Stimulated activated naive B cell treated with anti-CD40 and anti-IgM and Interleukin-4, amounts not matched to agents 10 μg/mL and 1 μg/mL and 100 μg/mL, for 72 hours (primary cell): ENCODE results near the gene TRMU.
A peak's percentile ranks its signal among the peaks of the same experiment; 100 is the strongest.

ENCODE experiments used
- ATAC-seq, 2 donors: fragments of 150-1000 bp; cut with Tn5 transposase; replicated peaks; 2 replicates each; pipeline ENCODE4 v1.10.0; 2021; ENCODE audit warnings: moderate library complexity in 1 of 2
- DNase-seq: peaks from one replicate; pipeline ENCODE4 v3.0.0; 2021
- H3K27ac Mint-ChIP-seq: one replicate; pipeline ENCODE4 v1.8.0; 2022; ENCODE audit warnings: mild to moderate bottlenecking, mixed read lengths
- H3K27me3 Mint-ChIP-seq, 2 donors: one replicate each; pipeline ENCODE4 v1.8.0; 2022; ENCODE audit warnings: mixed read lengths in 2 of 2
- H3K36me3 Mint-ChIP-seq, 2 donors: one replicate each; pipeline ENCODE4 v1.8.0; 2022; ENCODE audit warnings: mixed read lengths in 2 of 2, mild to moderate bottlenecking in 1 of 2
- H3K4me1 Mint-ChIP-seq, 2 donors: one replicate each; pipeline ENCODE4 v1.8.0; 2022; ENCODE audit warnings: mixed read lengths in 2 of 2, mild to moderate bottlenecking in 1 of 2
- H3K4me3 Mint-ChIP-seq, 2 donors: one replicate each; pipeline ENCODE4 v1.8.0; 2022; ENCODE audit warnings: mild to moderate bottlenecking in 2 of 2, mixed read lengths in 2 of 2, moderate library complexity in 1 of 2
- H3K9me3 Mint-ChIP-seq, 2 donors: one replicate each; pipeline ENCODE4 v1.8.0; 2022; ENCODE audit warnings: mixed read lengths in 2 of 2, mild to moderate bottlenecking in 1 of 2

The TRMU gene, protein sequence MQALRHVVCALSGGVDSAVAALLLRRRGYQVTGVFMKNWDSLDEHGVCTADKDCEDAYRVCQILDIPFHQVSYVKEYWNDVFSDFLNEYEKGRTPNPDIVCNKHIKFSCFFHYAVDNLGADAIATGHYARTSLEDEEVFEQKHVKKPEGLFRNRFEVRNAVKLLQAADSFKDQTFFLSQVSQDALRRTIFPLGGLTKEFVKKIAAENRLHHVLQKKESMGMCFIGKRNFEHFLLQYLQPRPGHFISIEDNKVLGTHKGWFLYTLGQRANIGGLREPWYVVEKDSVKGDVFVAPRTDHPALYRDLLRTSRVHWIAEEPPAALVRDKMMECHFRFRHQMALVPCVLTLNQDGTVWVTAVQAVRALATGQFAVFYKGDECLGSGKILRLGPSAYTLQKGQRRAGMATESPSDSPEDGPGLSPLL

DNA sequence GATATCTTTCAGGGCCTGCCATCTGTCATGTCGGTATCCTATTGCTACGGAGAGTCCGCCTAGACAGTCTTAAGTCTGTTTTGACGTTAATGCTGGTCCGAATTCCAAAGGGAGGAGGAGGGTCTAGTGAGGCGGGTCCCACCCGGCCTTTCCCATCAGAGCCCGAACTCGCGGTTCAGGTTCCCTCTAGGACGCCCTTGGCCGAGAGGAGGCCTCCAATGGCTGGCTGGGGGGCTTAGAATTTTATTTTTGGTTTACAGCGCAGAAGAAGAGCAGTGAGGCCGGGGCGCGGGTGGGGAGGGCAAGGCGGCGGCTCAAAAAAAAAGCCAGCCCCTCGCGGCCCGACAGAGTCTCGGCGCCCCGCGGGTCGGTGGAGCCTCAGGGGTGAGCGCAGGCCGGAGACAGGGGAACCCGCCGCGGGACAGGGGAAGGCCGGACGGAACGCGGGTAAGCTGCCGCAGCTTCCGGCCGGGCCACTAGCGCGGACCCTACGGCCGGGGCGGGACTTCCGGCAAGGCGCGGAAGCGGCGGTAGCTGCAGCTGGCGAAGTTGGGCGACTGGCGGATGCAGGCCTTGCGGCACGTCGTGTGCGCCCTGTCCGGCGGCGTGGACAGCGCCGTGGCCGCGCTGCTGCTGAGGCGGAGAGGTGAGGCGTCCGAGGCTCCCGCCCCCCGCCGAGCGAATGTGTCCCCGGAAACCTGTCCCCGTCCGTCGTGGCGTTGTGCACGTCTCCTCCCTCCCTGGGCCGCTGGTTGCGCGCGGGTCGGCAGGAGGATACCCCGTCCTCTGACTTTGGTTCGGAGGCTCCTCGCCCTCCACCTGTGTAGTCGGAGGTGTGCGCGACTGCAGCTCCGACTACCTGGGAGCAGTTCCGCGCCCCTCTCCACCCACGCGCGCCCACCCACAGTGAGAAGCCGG, at the start of gene TRMU:
TSS of gene TRMU (plus strand) at position 514 of the 918 bp plus-strand sequence. CDS start at position 565, 51 bp downstream.
- Mint-ChIP-seq H3K27ac (peak within 1 kb of the TSS; percentile 97), H3K36me3 (peaks cover 29% of the 10 kb centered on the region in 2 donors), H3K27me3 (no peaks in the 10 kb centered on the region), H3K4me1 (peaks cover 24 to 38% of the 10 kb centered on the region in 2 donors), H3K9me3 (no peaks in the 10 kb centered on the region), H3K4me3 (peak within 1 kb of the TSS; percentile 89 to 93)
- DNase-seq (peak; percentile 79), ATAC-seq (peak; percentile 94 to 95)

- H3K4me3 Mint-ChIP-seq: no peak overlapping the region
- H3K4me1 Mint-ChIP-seq: peaks cover 18 to 52% of the 10 kb centered on the region in 2 donors
- DNase-seq (no peak), ATAC-seq (no peak)
- no peaks in the 10 kb centered on the region for H3K9me3 Mint-ChIP-seq
- H3K27ac Mint-ChIP-seq: no peak overlapping the region
- H3K36me3 Mint-ChIP-seq: peaks cover 30 to 49% of the 10 kb centered on the region in 2 donors
- no peaks in the 10 kb centered on the region for H3K27me3 Mint-ChIP-seq
Measured at GRCh38 chr22:46286006-46286405, 49.5 kb upstream of the TRMU start.

DNA sequence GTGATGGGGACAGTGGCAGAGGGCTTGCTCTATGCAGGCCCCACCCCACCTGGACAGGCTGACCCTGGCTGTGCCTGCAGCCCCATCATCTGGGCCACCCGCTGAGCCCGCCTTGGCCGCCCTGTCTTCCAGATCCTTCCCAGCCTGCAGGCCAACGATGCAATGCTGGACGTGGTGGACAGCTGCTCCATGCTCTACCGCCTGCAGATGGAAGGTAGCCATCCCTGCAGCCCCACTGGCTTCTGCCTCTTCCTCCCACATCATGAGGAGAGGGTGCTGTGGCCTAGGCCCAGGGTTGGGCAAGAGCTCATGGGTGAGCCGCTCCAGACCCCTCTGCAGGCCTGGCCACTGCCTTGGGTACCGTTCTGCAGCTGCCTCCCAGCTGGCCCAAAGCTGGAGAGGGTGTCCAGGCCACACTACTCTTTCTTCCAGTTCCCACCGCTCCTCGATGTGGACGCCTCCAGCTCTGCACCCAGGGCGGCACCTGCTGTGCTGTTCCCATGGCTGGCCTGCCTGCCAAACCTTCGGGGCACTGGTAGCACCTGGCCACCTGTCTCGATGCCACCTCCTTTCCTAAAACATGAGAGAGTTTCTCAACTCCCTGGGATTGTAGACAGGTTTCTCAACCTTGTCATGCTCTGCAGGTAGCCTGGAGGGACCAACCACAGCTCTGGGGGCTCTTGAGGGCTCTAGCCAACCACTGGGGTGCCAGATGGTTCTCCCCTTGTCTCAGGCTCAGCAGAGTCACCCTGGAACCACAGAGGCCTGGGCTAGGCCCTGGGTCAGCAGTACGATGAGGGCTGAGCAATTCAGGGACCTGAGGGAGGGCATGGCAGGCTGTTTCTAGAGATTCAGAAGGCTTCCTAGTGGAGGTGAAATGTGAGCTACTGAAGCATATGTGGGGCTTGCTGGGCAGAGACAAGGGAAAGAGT, 48.3 kb upstream of the TRMU start:
- H3K27ac Mint-ChIP-seq: peak overlapping the region; percentile 95
- H3K4me1 Mint-ChIP-seq: peaks cover 16 to 45% of the 10 kb centered on the region in 2 donors
- H3K4me3 Mint-ChIP-seq: peak overlapping the region; percentile 91 to 95
- H3K9me3 Mint-ChIP-seq: peaks cover under 1 to 1% of the 10 kb centered on the region in 2 donors
- no peak for DNase-seq
- H3K27me3 Mint-ChIP-seq: no peaks in the 10 kb centered on the region
- ATAC-seq: no peak
- peaks cover 28 to 45% of the 10 kb centered on the region in 2 donors for H3K36me3 Mint-ChIP-seq

- H3K27ac Mint-ChIP-seq: peak overlapping the region; percentile 95
- peak overlapping the region; percentile 91 to 95 for H3K4me3 Mint-ChIP-seq
- no peaks in the 10 kb centered on the region for H3K27me3 Mint-ChIP-seq
- H3K9me3 Mint-ChIP-seq: peaks cover 4 to 5% of the 10 kb centered on the region in 2 donors
- ATAC-seq (peak; percentile 92 to 97), DNase-seq (peak; percentile 41)
- H3K36me3 Mint-ChIP-seq: peaks cover 33 to 49% of the 10 kb centered on the region in 2 donors
- H3K4me1 Mint-ChIP-seq: peaks cover 23 to 54% of the 10 kb centered on the region in 2 donors
Measured at GRCh38 chr22:46287873-46288751, 47.4 kb upstream of the TRMU start.

GRCh38 chr22:46288846-46289243, 46.7 kb upstream of the TRMU start:
- peaks cover 4 to 5% of the 10 kb centered on the region in 2 donors for H3K9me3 Mint-ChIP-seq
- H3K4me1 Mint-ChIP-seq: peaks cover 29 to 61% of the 10 kb centered on the region in 2 donors
- peaks cover 35 to 49% of the 10 kb centered on the region in 2 donors for H3K36me3 Mint-ChIP-seq
- H3K27ac Mint-ChIP-seq: peak overlapping the region; percentile 95
- H3K27me3 Mint-ChIP-seq: no peaks in the 10 kb centered on the region
- DNase-seq: no peak
- peak overlapping the region; percentile 91 to 95 for H3K4me3 Mint-ChIP-seq
- no peak for ATAC-seq

- H3K4me1 Mint-ChIP-seq: peaks cover 29 to 65% of the 10 kb centered on the region in 2 donors
- DNase-seq: no peak
- H3K9me3 Mint-ChIP-seq: peaks cover 4 to 5% of the 10 kb centered on the region in 2 donors
- peak overlapping the region in 1 of 2 donors; percentile 25 for H3K4me3 Mint-ChIP-seq
- H3K27me3 Mint-ChIP-seq: no peaks in the 10 kb centered on the region
- peaks cover 35 to 43% of the 10 kb centered on the region in 2 donors for H3K36me3 Mint-ChIP-seq
- peak overlapping the region; percentile 14 for H3K27ac Mint-ChIP-seq
- no peak for ATAC-seq
Measured at GRCh38 chr22:46289244-46289891, 46.1 kb upstream of the TRMU start.

GRCh38 chr22:46290121-46290842, 45.2 kb upstream of the TRMU start:
- no peak overlapping the region for H3K4me3 Mint-ChIP-seq
- no peaks in the 10 kb centered on the region for H3K27me3 Mint-ChIP-seq
- DNase-seq (no peak), ATAC-seq (no peak)
- peaks cover 35 to 39% of the 10 kb centered on the region in 2 donors for H3K36me3 Mint-ChIP-seq
- H3K9me3 Mint-ChIP-seq: peaks cover 4 to 5% of the 10 kb centered on the region in 2 donors
- peak overlapping the region; percentile 68 for H3K27ac Mint-ChIP-seq
- H3K4me1 Mint-ChIP-seq: peaks cover 32 to 68% of the 10 kb centered on the region in 2 donors

DNA sequence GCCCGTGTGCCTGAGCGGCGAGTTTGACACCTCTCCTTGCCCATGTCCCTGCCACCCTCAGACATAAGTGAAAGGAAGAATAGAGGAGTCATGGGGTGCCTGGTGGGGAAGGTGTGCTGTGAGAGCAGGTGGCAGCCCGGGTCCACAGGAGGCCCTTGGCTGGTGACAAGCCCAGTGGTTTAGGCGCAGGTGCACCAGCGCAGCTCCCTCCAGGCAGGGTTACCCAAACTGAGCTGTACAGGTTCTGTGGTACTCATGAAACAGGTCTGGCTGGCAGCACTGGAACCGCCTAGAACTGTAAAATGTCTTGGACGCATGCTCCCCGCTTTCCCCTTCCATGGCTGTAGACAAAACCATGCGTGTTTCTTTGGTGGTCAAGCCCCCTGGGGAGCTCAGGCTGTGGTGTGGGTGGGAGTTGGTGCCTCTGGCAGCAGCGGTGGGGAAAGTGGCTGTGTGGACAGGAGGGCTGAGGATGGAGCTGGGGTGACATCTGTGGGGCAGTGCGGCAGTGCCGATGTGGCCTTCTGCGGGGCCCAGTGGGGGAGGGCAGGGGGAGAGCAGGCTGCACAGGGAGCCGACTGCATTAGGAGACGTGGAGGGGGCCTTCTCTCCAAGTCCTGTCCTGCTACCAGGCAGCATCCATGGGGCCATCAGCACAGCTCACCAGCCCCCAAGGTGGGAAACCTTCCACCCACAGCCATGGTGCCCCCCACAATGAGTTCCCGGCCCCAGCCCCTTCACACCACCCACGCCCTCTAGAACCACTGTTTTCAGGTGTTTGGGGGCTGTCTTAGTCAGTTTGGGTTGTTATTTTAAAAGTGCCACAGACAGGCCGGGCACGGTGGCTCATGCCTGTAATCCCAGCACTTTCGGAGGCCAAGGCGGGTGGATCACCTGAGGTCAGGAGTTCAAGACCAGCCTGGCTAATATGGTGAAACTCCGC, 44.4 kb upstream of the TRMU start:
- Mint-ChIP-seq H3K4me1 (peaks cover 38 to 72% of the 10 kb centered on the region in 2 donors), H3K27ac (peak overlapping the region; percentile 68)

DNA sequence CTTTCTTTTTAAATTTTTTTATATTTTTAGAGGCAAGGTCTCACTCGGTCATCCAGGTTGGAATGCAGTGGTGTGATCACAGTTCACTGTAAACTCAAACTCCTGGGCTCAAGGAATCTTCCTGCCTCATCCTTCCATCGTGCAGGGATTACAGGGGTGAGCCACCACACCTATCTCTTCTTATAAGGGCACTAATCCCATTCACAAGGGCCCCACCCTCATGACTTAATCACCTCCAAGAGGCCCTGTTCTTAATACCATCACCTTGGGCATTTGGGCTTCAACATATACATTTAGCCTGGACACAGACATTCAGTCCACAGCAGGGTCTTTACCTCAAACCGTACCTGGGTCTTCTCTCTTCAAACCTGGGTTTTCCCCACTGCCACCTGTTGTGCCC, 43.3 kb upstream of the TRMU start:
- no peak for DNase-seq
- no peak for ATAC-seq
- peaks cover 4 to 5% of the 10 kb centered on the region in 2 donors for H3K9me3 Mint-ChIP-seq
- no peaks in the 10 kb centered on the region for H3K27me3 Mint-ChIP-seq
- H3K4me3 Mint-ChIP-seq: no peak overlapping the region
- H3K36me3 Mint-ChIP-seq: peaks cover 31 to 35% of the 10 kb centered on the region in 2 donors
- H3K4me1 Mint-ChIP-seq: peaks cover 42 to 68% of the 10 kb centered on the region in 2 donors
- H3K27ac Mint-ChIP-seq: peak overlapping the region; percentile 68

More for the DNA sequence above, 44.4 kb upstream of the TRMU start:
- no peaks in the 10 kb centered on the region for H3K27me3 Mint-ChIP-seq
- peaks cover 4 to 5% of the 10 kb centered on the region in 2 donors for H3K9me3 Mint-ChIP-seq
- peaks cover 33 to 35% of the 10 kb centered on the region in 2 donors for H3K36me3 Mint-ChIP-seq
- ATAC-seq (no peak), DNase-seq (no peak)
- H3K4me3 Mint-ChIP-seq: no peak overlapping the region

DNA sequence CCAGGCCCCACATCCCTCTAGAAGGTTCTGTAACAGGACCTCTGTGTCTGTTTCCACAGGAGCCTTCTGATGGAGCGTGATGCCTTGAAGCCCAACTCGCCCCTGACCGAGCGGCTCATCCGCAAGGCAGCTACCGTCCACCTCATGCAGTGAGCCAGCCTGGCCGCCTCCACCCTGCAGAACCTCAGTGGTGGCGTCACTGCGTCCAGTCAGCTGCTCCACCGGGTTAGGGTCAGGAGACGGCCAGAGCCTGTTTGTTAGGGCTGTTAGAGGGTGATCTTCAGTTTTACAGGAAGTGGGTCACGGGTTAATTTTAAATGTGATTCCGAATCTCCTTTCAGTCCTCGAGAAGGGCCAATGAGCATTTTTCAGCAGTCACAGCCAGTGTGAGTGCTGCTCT, 42.8 kb upstream of the TRMU start:
- H3K4me1 Mint-ChIP-seq: peaks cover 42 to 68% of the 10 kb centered on the region in 2 donors
- DNase-seq (no peak), ATAC-seq (no peak)
- H3K27me3 Mint-ChIP-seq: no peaks in the 10 kb centered on the region
- peak overlapping the region; percentile 69 for H3K27ac Mint-ChIP-seq
- H3K9me3 Mint-ChIP-seq: peaks cover 4 to 5% of the 10 kb centered on the region in 2 donors
- H3K36me3 Mint-ChIP-seq: peaks cover 26 to 30% of the 10 kb centered on the region in 2 donors
- no peak overlapping the region for H3K4me3 Mint-ChIP-seq
